B cell (primary cell): ENCODE results near the gene TSC22D4. TPM values are rescaled to one million over a fixed set of nuclear protein-coding genes. Genes with fewer than 3 reads are reported as not detected.
A peak's percentile ranks its signal among the peaks of the same experiment; 100 is the strongest.

Experiments
- ATAC-seq: fragments of 200-7000 bp; cut with Tn5 transposase; one replicate; pipeline ENCODE4 v1.10.0; 2021; ENCODE audit warnings: low read depth, mild to moderate bottlenecking, moderate number of reproducible peaks, moderate library complexity
- CTCF ChIA-PET: fragments of 350-600 bp; sonication (Branson Sonifier 250); formaldehyde crosslinking; loops from one replicate; lab custom pipeline; 2021; ENCODE audit warnings: antibody characterized with exemption, inconsistent platforms; lab: Charles Lee
- POLR2A ChIA-PET: fragments of 350-600 bp; sonication (Branson Sonifier 250); formaldehyde crosslinking; loops from one replicate; lab custom pipeline; 2021; ENCODE audit warnings: antibody characterized with exemption; lab: Charles Lee
- DNase-seq: peaks from one replicate; pipeline ENCODE4 v3.0.0; 2013
- H2AFZ ChIP-seq: 2 replicates; pipeline ENCODE4 v1.6.1; 2012; ENCODE audit warnings: mild to moderate bottlenecking, low read depth, low read length; ENCODE audit not compliant: insufficient read depth, poor library complexity, severe bottlenecking
- H3K27ac ChIP-seq, 2 donors: 1 replicate in 1 of 2; 2 replicates in 1 of 2; pipeline ENCODE4 v1.5.1; 2012 to 2013; ENCODE audit warnings: low read length in 2 of 2, mild to moderate bottlenecking in 2 of 2, moderate library complexity in 1 of 2
- H3K27me3 ChIP-seq, 4 experiments: fragments of 200-600 bp in 1 of 4; sonication (generic) in 1 of 4; replicated peaks in 1 of 4; 1 replicate in 2 of 4; 2 replicates in 2 of 4; pipeline versions ENCODE4 v1.6.1 to v1.7.0; 2013 to 2016; ENCODE audit warnings: low read length in 3 of 4, mild to moderate bottlenecking in 2 of 4, mixed read lengths in 1 of 4, moderate library complexity in 1 of 4; ENCODE audit not compliant: insufficient read depth in 4 of 4, control insufficient read depth in 3 of 4; ENCODE audit errors: control extremely low read depth in 1 of 4
- H3K36me3 ChIP-seq, 2 experiments: replicated peaks in 1 of 2; 1 replicate in 1 of 2; 2 replicates in 1 of 2; pipeline versions ENCODE4 v1.6.1 to v1.7.1; 2013; ENCODE audit warnings: low read length in 1 of 2; ENCODE audit not compliant: insufficient read depth in 2 of 2, control insufficient read depth in 1 of 2; ENCODE audit errors: control extremely low read depth in 1 of 2, extremely low read depth in 1 of 2
- H3K4me1 ChIP-seq, 2 donors: fragments of 200-600 bp in 1 of 2; sonication (generic) in 1 of 2; 1 replicate in 1 of 2; 2 replicates in 1 of 2; pipeline versions ENCODE4 v1.5.1 to v1.6.1; 2013 to 2017; ENCODE audit warnings: low read length in 2 of 2; ENCODE audit not compliant: control insufficient read depth in 2 of 2, insufficient read depth in 2 of 2
- H3K4me2 ChIP-seq: replicated peaks from 2 replicates; pipeline ENCODE3; 2012; ENCODE audit warnings: mild to moderate bottlenecking, low read depth, low read length; ENCODE audit not compliant: poor library complexity, severe bottlenecking
- H3K4me3 ChIP-seq, 5 experiments: fragments of 200-600 bp in 1 of 5; sonication (generic) in 1 of 5; 1 replicate in 3 of 5; 2 replicates in 2 of 5; pipeline versions ENCODE4 v1.5.1 to v1.7.0; 2011 to 2016; ENCODE audit warnings: low read length in 4 of 5, mild to moderate bottlenecking in 4 of 5, low read depth in 2 of 5, control low read depth in 1 of 5, moderate library complexity in 1 of 5; ENCODE audit not compliant: insufficient read depth in 1 of 5; ENCODE audit errors: control extremely low read depth in 1 of 5, extremely low read depth in 1 of 5
- H3K79me2 ChIP-seq: fragments of 200-600 bp; sonication (generic); one replicate; pipeline ENCODE4 v1.6.0; 2016; ENCODE audit warnings: low read length; ENCODE audit not compliant: control insufficient read depth, insufficient read depth
- H3K9ac ChIP-seq: fragments of 200-600 bp; sonication (generic); 2 replicates; pipeline ENCODE4 v1.6.1; 2017; ENCODE audit warnings: mild to moderate bottlenecking, low read length, moderate library complexity
- H3K9me3 ChIP-seq, 3 donors: one replicate each; pipeline versions ENCODE4 v1.6.1 to v1.7.1; 2013; ENCODE audit warnings: low read length in 2 of 3; ENCODE audit not compliant: control insufficient read depth in 2 of 3, insufficient read depth in 1 of 3; ENCODE audit errors: control extremely low read depth in 1 of 3
- H4K20me1 ChIP-seq: 2 replicates; pipeline ENCODE4 v1.6.0; 2012; ENCODE audit warnings: mild to moderate bottlenecking, low read length; ENCODE audit not compliant: insufficient read depth, control insufficient read depth, poor library complexity, severe bottlenecking
- H3K27ac Mint-ChIP-seq: one replicate; pipeline ENCODE4 v1.8.0; 2021; ENCODE audit warnings: mixed read lengths
- H3K27me3 Mint-ChIP-seq: one replicate; pipeline ENCODE4 v1.8.0; 2021; ENCODE audit warnings: mixed read lengths
- H3K4me1 Mint-ChIP-seq: one replicate; pipeline ENCODE4 v1.8.0; 2021; ENCODE audit warnings: mixed read lengths
- H3K4me3 Mint-ChIP-seq: one replicate; pipeline ENCODE4 v1.8.0; 2021; ENCODE audit warnings: mixed read lengths
- H3K9me3 Mint-ChIP-seq: one replicate; pipeline ENCODE4 v1.8.0; 2022; ENCODE audit warnings: mixed read lengths; ENCODE audit not compliant: insufficient read depth
- CTCF ChIP-seq: fragments of 200-600 bp; IDR thresholded peaks from one replicate; pipeline ENCODE4 v1.8.0; 2022; ENCODE audit warnings: antibody characterized with exemption, mild to moderate bottlenecking
- EZH2 ChIP-seq: IDR thresholded peaks from 2 replicates; pipeline ENCODE4 v1.6.1; 2012; ENCODE audit warnings: borderline replicate concordance, low read depth, mild to moderate bottlenecking, moderate library complexity, low read length; ENCODE audit not compliant: insufficient read depth, poor library complexity, severe bottlenecking
- WGBS: methylation state at CpG from one replicate; pipeline ENCODE4 v1.1.5; 2013; ENCODE audit warnings: missing lambda C conversion rate; ENCODE audit not compliant: insufficient coverage; 5-methylcytosine and 5-hydroxymethylcytosine counted together
- intact Hi-C: fragments of 100-400 bp; cut with micrococcal nuclease; formaldehyde crosslinking; loops from one replicate; pipeline ENCODE4 v1.10.0; 2022
- polyA plus RNA-seq: library from polyadenylated mRNA; depleted of rRNA; stranded (reverse); fragments of >200 nt; gene quantifications from 2 replicates; pipeline ENCODE4 v1.2.3, GENCODE V29; 2012
- total RNA-seq, 2 donors: library from RNA; stranded (reverse); fragments of 120-200 nt in 1 of 2; gene quantifications; 1 replicate in 1 of 2; 2 replicates in 1 of 2; pipeline versions ENCODE4 v1.2.3 to v1.2.4, GENCODE V29; 2013 to 2022

The TSC22D4 gene
- total and polyA plus RNA-seq, 2 donors (not counting 1 experiment from before 2014, with no cell fraction given) = 80.2 to 92.8 TPM

- Histone ChIP-seq H3K4me2 (peak within 1 kb of the TSS; percentile 84), H3K4me3 (peak within 1 kb of the TSS; percentile 73 to 91 (median 85)), H3K9me3 (peaks cover 0 to 7% (median 0%) of the 10 kb centered on the region in 3 donors), H3K4me1 (peaks cover 27 to 42% of the 10 kb centered on the region in 2 donors), H3K27me3 (no peaks in the 10 kb centered on the region), H3K79me2 (peaks cover 29% of the 10 kb centered on the region), H3K9ac (peak within 1 kb of the TSS; percentile 100), H3K27ac (peak within 1 kb of the TSS; percentile 99 to 100), H2AFZ (peak within 1 kb of the TSS; percentile 63), H3K36me3 (peaks cover 5 to 29% of the 10 kb centered on the region in 2 experiments), H4K20me1 (peaks cover 37% of the 10 kb centered on the region)
- H3K27me3 Mint-ChIP-seq = no peaks in the 10 kb centered on the region
- under 1% methylated on average over 86 of the region's 95 CpGs for WGBS
- H3K4me1 Mint-ChIP-seq = peaks cover 49% of the 10 kb centered on the region
- DNase-seq (peak; percentile 96), ATAC-seq (peak; percentile 36)
- H3K27ac Mint-ChIP-seq = peak within 1 kb of the TSS; percentile 100
- H3K9me3 Mint-ChIP-seq = no peaks in the 10 kb centered on the region
- POLR2A ChIA-PET = interaction anchor here (0.5 to 3.5 kb wide), 36 partner anchors 10 to 871 kb away, joined by 3 to 44 read pairs (median 5); partner anchors contain the start of genes AP4M1, FBXO24, GNB2 and GPC2
- intact Hi-C loops = loop anchor here (1.0 to 2.0 kb wide), 8 partner anchors 33 to 245 kb away; partner anchors contain the start of genes AGFG2, FBXO24, LRCH4 and MOSPD3
- CTCF ChIA-PET = interaction anchor here (0.7 to 3.4 kb wide), 7 partner anchors 15 to 298 kb away, joined by 3 to 19 read pairs (median 6); no protein-coding TSS in a partner anchor
- H3K4me3 Mint-ChIP-seq = peak within 1 kb of the TSS; percentile 97
- TF ChIP-seq EZH2 (no peak), CTCF (no peak)
Measured at GRCh38 chr7:100429637-100430492, 49.1 kb downstream of the TSC22D4 start, which contains the start of gene MEPCE. TSS of gene MEPCE (plus strand) at chr7:100429831. CDS start at chr7:100430019, 188 bp downstream.
